ENCODE measurements around the gene ANO2.

GRCh38 chr12:5872745-5873144 lies 72.3 kb downstream of the ANO2 start:
- TF ChIP-seq POLR2A (IDR thresholded peaks at IDR 0.05; ENCODE audit: low read length) (no peak), GATA1 (IDR thresholded peaks at IDR 0.05; ENCODE audit: low read depth, low read length) (no peak)
